SW 1271 (cell line): ENCODE results near the gene TTLL13.
"Not testable (repeated sequence)": the region's sequence is repeated elsewhere in the genome, so short reads cannot be mapped to it uniquely, and the experiment has no call there.

Source experiments
- DNase-seq, 2 experiments: peaks; one replicate each; lab custom pipeline; 2025; lab: John Stamatoyannopoulos, UW

Gene TTLL13

GRCh38 chr15:90239371-90239770, 10.0 kb upstream of the TTLL13 start:
- DNase-seq, result no peak

GRCh38 chr15:90240856-90241255, 8.5 kb upstream of the TTLL13 start:
- no peak for DNase-seq

- no peak for DNase-seq
Measured at GRCh38 chr15:90241343-90242192, 7.8 kb upstream of the TTLL13 start.

- no peak for DNase-seq
Measured at GRCh38 chr15:90243943-90244639, 5.3 kb upstream of the TTLL13 start.

- DNase-seq, result no peak
Measured at GRCh38 chr15:90248789-90249202, 560 bp upstream of the TTLL13 start.

GRCh38 chr15:90257776-90258175, 8.4 kb downstream of the TTLL13 start:
- DNase-seq, result no peak

GRCh38 chr15:90259524-90259923, 10.2 kb downstream of the TTLL13 start:
- no peak for DNase-seq

GRCh38 chr15:90260731-90261130, 11.4 kb downstream of the TTLL13 start:
- not testable (repeated sequence) for DNase-seq

GRCh38 chr15:90261811-90262210, 12.5 kb downstream of the TTLL13 start:
- DNase-seq, result no peak

- DNase-seq, result no peak
Measured at GRCh38 chr15:90262426-90262825, 13.1 kb downstream of the TTLL13 start.

GRCh38 chr15:90264671-90265070, 15.3 kb downstream of the TTLL13 start:
- peak in 1 of 2 experiments; percentile 32 for DNase-seq

GRCh38 chr15:90265271-90266060, 16.1 kb downstream of the TTLL13 start, which contains the start of gene NGRN:
Gene NGRN (plus strand): TSS chr15:90265672. CDS start chr15:90265713, 41 bp downstream.
- DNase-seq, result peak; percentile 92 to 96

GRCh38 chr15:90266061-90266431, 16.7 kb downstream of the TTLL13 start:
- peak; percentile 56 to 87 for DNase-seq

GRCh38 chr15:90266485-90266884, 17.1 kb downstream of the TTLL13 start:
- DNase-seq, result no peak

GRCh38 chr15:90268415-90268814, 19.1 kb downstream of the TTLL13 start:
- DNase-seq, result no peak

- DNase-seq, result no peak
Measured at GRCh38 chr15:90270502-90271150, 21.3 kb downstream of the TTLL13 start.

- no peak for DNase-seq
Measured at GRCh38 chr15:90271459-90272166, 22.3 kb downstream of the TTLL13 start.

- not testable (repeated sequence) for DNase-seq
Measured at GRCh38 chr15:90278467-90278866, 29.1 kb downstream of the TTLL13 start.

- DNase-seq, result not testable (repeated sequence)
Measured at GRCh38 chr15:90280743-90281142, 31.4 kb downstream of the TTLL13 start.

- DNase-seq, result not testable (repeated sequence)
Measured at GRCh38 chr15:90281637-90282036, 32.3 kb downstream of the TTLL13 start.

- DNase-seq, result peak; percentile 37 to 67
Measured at GRCh38 chr15:90286678-90287077, 37.3 kb downstream of the TTLL13 start.
